ENCODE measurements around the gene ASB1. TPM values are rescaled to one million over a fixed set of nuclear protein-coding genes. Genes with fewer than 3 reads are reported as not detected.

Gene ASB1
- total and polyA plus RNA-seq, 9 of the 15 experiments (the other 6 are each of a cell fraction or from before 2014, with no cell fraction given), result 6.3 to 37.7 (median 23.9) TPM

GRCh38 chr2:238495422-238495821 lies 68.7 kb downstream of the ASB1 start (continued):
- no peak for TF ChIP-seq ZNF318 (IDR thresholded peaks at IDR 0.05; ENCODE audit: borderline replicate concordance in 1 of 2, low read depth in 1 of 2)
- TF ChIP-seq ZNF507 (tag; conservative IDR thresholded peaks at IDR 0.05), result no peak
- TF ChIP-seq KLF6 (CRISPR knock-in tag; IDR thresholded peaks at IDR 0.05; ENCODE audit: borderline replicate concordance), result no peak
- no peak for TF ChIP-seq L3MBTL2 (IDR thresholded peaks at IDR 0.05)
- TF ChIP-seq, protein P1, sequence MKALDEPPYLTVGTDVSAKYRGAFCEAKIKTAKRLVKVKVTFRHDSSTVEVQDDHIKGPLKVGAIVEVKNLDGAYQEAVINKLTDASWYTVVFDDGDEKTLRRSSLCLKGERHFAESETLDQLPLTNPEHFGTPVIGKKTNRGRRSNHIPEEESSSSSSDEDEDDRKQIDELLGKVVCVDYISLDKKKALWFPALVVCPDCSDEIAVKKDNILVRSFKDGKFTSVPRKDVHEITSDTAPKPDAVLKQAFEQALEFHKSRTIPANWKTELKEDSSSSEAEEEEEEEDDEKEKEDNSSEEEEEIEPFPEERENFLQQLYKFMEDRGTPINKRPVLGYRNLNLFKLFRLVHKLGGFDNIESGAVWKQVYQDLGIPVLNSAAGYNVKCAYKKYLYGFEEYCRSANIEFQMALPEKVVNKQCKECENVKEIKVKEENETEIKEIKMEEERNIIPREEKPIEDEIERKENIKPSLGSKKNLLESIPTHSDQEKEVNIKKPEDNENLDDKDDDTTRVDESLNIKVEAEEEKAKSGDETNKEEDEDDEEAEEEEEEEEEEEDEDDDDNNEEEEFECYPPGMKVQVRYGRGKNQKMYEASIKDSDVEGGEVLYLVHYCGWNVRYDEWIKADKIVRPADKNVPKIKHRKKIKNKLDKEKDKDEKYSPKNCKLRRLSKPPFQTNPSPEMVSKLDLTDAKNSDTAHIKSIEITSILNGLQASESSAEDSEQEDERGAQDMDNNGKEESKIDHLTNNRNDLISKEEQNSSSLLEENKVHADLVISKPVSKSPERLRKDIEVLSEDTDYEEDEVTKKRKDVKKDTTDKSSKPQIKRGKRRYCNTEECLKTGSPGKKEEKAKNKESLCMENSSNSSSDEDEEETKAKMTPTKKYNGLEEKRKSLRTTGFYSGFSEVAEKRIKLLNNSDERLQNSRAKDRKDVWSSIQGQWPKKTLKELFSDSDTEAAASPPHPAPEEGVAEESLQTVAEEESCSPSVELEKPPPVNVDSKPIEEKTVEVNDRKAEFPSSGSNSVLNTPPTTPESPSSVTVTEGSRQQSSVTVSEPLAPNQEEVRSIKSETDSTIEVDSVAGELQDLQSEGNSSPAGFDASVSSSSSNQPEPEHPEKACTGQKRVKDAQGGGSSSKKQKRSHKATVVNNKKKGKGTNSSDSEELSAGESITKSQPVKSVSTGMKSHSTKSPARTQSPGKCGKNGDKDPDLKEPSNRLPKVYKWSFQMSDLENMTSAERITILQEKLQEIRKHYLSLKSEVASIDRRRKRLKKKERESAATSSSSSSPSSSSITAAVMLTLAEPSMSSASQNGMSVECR (CRISPR knock-in tag; IDR thresholded peaks at IDR 0.05), result no peak
